Activated CD8-positive, alpha-beta T cell treated with anti-CD3 and anti-CD28 coated beads for 36 hours (primary cell): ENCODE measurements around the gene PKD1L1. TPM values are rescaled to one million over a fixed set of nuclear protein-coding genes. Genes with fewer than 3 reads are reported as not detected.

Experiments
- ATAC-seq: fragments of 200-7000 bp; cut with Tn5 transposase; one replicate; pipeline ENCODE4 v1.10.0; 2021; ENCODE audit warnings: mild to moderate bottlenecking, moderate library complexity
- CTCF ChIA-PET: fragments of 350-600 bp; sonication (Branson Sonifier 250); formaldehyde crosslinking; loops from one replicate; lab custom pipeline; 2021; ENCODE audit warnings: antibody characterized with exemption; lab: Charles Lee
- POLR2A ChIA-PET: fragments of 350-600 bp; sonication (Branson Sonifier 250); formaldehyde crosslinking; loops from one replicate; lab custom pipeline; 2021; ENCODE audit warnings: antibody characterized with exemption; lab: Charles Lee
- DNase-seq: peaks from one replicate; pipeline ENCODE4 v3.0.0-alpha.2; 2020
- H3K27ac Mint-ChIP-seq: one replicate; pipeline ENCODE4 v1.8.0; 2021; ENCODE audit warnings: mild to moderate bottlenecking, mixed read lengths
- H3K27me3 Mint-ChIP-seq: one replicate; pipeline ENCODE4 v1.8.0; 2021; ENCODE audit warnings: mixed read lengths
- H3K36me3 Mint-ChIP-seq: one replicate; pipeline ENCODE4 v1.8.0; 2021; ENCODE audit warnings: low read depth, mixed read lengths
- H3K4me1 Mint-ChIP-seq: one replicate; pipeline ENCODE4 v1.8.0; 2021; ENCODE audit warnings: low read depth, mixed read lengths
- H3K4me3 Mint-ChIP-seq: one replicate; pipeline ENCODE4 v1.8.0; 2021; ENCODE audit warnings: mild to moderate bottlenecking, moderate library complexity, mixed read lengths
- H3K9me3 Mint-ChIP-seq: one replicate; pipeline ENCODE4 v1.8.0; 2021; ENCODE audit warnings: mixed read lengths
- CTCF ChIP-seq: fragments of 200-600 bp; IDR thresholded peaks from one replicate; pipeline ENCODE4 v1.8.0; 2022; ENCODE audit warnings: antibody characterized with exemption, mild to moderate bottlenecking
- intact Hi-C: fragments of 100-400 bp; cut with micrococcal nuclease; formaldehyde crosslinking; loops from one replicate; pipeline ENCODE4 v1.10.0; 2022
- total RNA-seq, 2 experiments: library from RNA; stranded (reverse); gene quantifications; one replicate each; pipeline ENCODE4 v1.2.3, GENCODE V29; 2021

Gene PKD1L1
- total RNA-seq, result under 1 TPM; 0.09 to 0.20 TPM

GRCh38 chr7:47948141-47948790, at the start of gene PKD1L1:
PKD1L1 (minus strand) TSS chr7:47948466; CDS start chr7:47948440, 26 bp downstream.
- ATAC-seq, result no peak
- Mint-ChIP-seq H3K27ac (no peak within 1 kb of the TSS), H3K36me3 (no peaks in the 10 kb centered on the region), H3K4me1 (no peaks in the 10 kb centered on the region), H3K9me3 (no peaks in the 10 kb centered on the region), H3K27me3 (no peaks in the 10 kb centered on the region), H3K4me3 (no peak within 1 kb of the TSS)
- no peak for TF ChIP-seq CTCF
- intact Hi-C loops, result no loop called here
- ChIA-PET CTCF (interaction anchor here (0.9 to 1.4 kb wide), 4 partner anchors 21 to 207 kb away, joined by 3 to 5 read pairs (median 4); no protein-coding TSS in a partner anchor), POLR2A (no interaction called here)
- no peak for DNase-seq

GRCh38 chr7:47992446-47992845, 44.2 kb upstream of the PKD1L1 start:
- intact Hi-C loops, result loop anchor here (1.0 to 5.0 kb wide), 2 partner anchors 95 to 118 kb away; partner anchors contain the start of gene UPP1
- ATAC-seq (no peak), DNase-seq (no peak)
- H3K9me3 Mint-ChIP-seq, result peaks cover 8% of the 10 kb centered on the region
- H3K27me3 Mint-ChIP-seq, result no peaks in the 10 kb centered on the region
- peak overlapping the region; percentile 83 for H3K4me3 Mint-ChIP-seq
- no peak for TF ChIP-seq CTCF
- H3K4me1 Mint-ChIP-seq, result peaks cover 17% of the 10 kb centered on the region
- POLR2A ChIA-PET, result interaction anchor here (0.6 to 2.5 kb wide), 9 partner anchors 13 to 118 kb away, joined by 3 to 12 read pairs (median 4); partner anchors contain the start of genes HUS1 and SUN3
- H3K27ac Mint-ChIP-seq, result peak overlapping the region; percentile 94
- CTCF ChIA-PET, result interaction anchor here (0.8 to 6.5 kb wide), 18 partner anchors 8 to 166 kb away, joined by 3 to 171 read pairs (median 6); no protein-coding TSS in a partner anchor
- no peaks in the 10 kb centered on the region for H3K36me3 Mint-ChIP-seq

- Mint-ChIP-seq H3K9me3 (peaks cover 8% of the 10 kb centered on the region), H3K27me3 (no peaks in the 10 kb centered on the region), H3K4me1 (peaks cover 17% of the 10 kb centered on the region), H3K27ac (peak overlapping the region; percentile 94), H3K36me3 (no peaks in the 10 kb centered on the region), H3K4me3 (peak overlapping the region; percentile 83)
- intact Hi-C loops, result loop anchor here (1.0 to 5.0 kb wide), 2 partner anchors 95 to 118 kb away; partner anchors contain the start of gene UPP1
- DNase-seq (peak; percentile 97), ATAC-seq (peak; percentile 97)
- TF ChIP-seq CTCF, result peak; percentile 53
- ChIA-PET POLR2A (interaction anchor here (0.5 to 2.5 kb wide), 12 partner anchors 13 to 118 kb away, joined by 3 to 12 read pairs (median 4); partner anchors contain the start of genes HUS1 and SUN3), CTCF (interaction anchor here (0.8 to 6.5 kb wide), 21 partner anchors 9 to 167 kb away, joined by 3 to 171 read pairs (median 5); partner anchors contain the start of gene UPP1)
Measured at GRCh38 chr7:47991741-47992311, 43.6 kb upstream of the PKD1L1 start.

GRCh38 chr7:47991270-47991669, 43.0 kb upstream of the PKD1L1 start:
- TF ChIP-seq CTCF, result no peak
- Mint-ChIP-seq H3K4me3 (peak overlapping the region; percentile 83), H3K27me3 (no peaks in the 10 kb centered on the region), H3K4me1 (peaks cover 17% of the 10 kb centered on the region), H3K36me3 (no peaks in the 10 kb centered on the region), H3K27ac (peak overlapping the region; percentile 94), H3K9me3 (peaks cover 8% of the 10 kb centered on the region)
- CTCF ChIA-PET, result interaction anchor here (0.8 to 6.5 kb wide), 21 partner anchors 9 to 164 kb away, joined by 3 to 171 read pairs (median 5); partner anchors contain the start of gene UPP1
- intact Hi-C loops, result loop anchor here (5.0 kb wide), 1 partner anchor 96 kb away; the partner anchor contains the start of gene UPP1
- DNase-seq (no peak), ATAC-seq (no peak)
- POLR2A ChIA-PET, result interaction anchor here (0.5 to 2.5 kb wide), 10 partner anchors 12 to 119 kb away, joined by 3 to 12 read pairs (median 4); partner anchors contain the start of gene HUS1
